Ovary (tissue), 3 donors: ENCODE measurements around the gene N4BP2L1.

Experiments
- EP300 ChIP-seq: sonication (generic); formaldehyde crosslinking; IDR thresholded peaks from one replicate; pipeline ENCODE4 v1.6.1; 2017; ENCODE audit warnings: antibody characterized with exemption
- POLR2A ChIP-seq: fragments of 450-650 bp; IDR thresholded peaks from one replicate; pipeline ENCODE4 v1.6.1; 2017; ENCODE audit warnings: antibody characterized with exemption, mild to moderate bottlenecking, moderate library complexity
- TF ChIP-seq, protein P1 (sequence below), 3 donors: fragments of 450-650 bp in 2 of 3; fragments of 200-600 bp in 1 of 3; IDR thresholded peaks; one replicate each; pipeline versions ENCODE4 v1.5.1 to v1.8.0; 2016 to 2022; ENCODE audit warnings: antibody characterized with exemption in 3 of 3, mild to moderate bottlenecking in 1 of 3
- donor health status: DM: no; HTN: no; CAD: no.

DNA sequence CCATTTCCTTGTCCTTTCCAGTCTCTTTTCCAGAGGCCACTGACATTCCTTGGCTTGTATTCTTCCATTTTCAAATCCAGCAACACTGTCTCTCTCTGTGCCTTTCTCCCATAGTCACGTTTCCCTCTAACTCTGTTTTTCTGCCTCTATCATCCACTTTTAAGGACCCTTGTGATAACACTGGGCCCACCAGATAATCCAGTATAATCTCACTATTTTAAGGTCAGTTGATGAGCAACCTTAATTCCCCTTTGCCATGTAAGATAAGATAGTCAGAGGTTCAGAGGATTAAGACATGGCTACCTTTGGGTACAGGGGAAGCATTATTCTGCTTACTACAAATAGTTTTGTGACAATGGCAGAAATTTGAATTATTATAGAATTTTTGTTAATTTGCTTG lies 45.7 kb upstream of the N4BP2L1 start:
- no peak for TF ChIP-seq POLR2A
- TF ChIP-seq, protein P1, sequence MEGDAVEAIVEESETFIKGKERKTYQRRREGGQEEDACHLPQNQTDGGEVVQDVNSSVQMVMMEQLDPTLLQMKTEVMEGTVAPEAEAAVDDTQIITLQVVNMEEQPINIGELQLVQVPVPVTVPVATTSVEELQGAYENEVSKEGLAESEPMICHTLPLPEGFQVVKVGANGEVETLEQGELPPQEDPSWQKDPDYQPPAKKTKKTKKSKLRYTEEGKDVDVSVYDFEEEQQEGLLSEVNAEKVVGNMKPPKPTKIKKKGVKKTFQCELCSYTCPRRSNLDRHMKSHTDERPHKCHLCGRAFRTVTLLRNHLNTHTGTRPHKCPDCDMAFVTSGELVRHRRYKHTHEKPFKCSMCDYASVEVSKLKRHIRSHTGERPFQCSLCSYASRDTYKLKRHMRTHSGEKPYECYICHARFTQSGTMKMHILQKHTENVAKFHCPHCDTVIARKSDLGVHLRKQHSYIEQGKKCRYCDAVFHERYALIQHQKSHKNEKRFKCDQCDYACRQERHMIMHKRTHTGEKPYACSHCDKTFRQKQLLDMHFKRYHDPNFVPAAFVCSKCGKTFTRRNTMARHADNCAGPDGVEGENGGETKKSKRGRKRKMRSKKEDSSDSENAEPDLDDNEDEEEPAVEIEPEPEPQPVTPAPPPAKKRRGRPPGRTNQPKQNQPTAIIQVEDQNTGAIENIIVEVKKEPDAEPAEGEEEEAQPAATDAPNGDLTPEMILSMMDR (IDR thresholded peaks at IDR 0.05), result no peak
- TF ChIP-seq EP300, result no peak
